Hindlimb muscle (tissue), 1 donor: ENCODE results near the gene ACTL8. TPM values are rescaled to one million over a fixed set of nuclear protein-coding genes. Genes with fewer than 3 reads are reported as not detected.

Experiments used
- polyA plus RNA-seq: library from polyadenylated mRNA; unstranded; fragments of 120-200 nt; gene quantifications from one replicate; pipeline ENCODE4 v1.2.1, GENCODE V29; 2013; ENCODE audit not compliant: insufficient read length

Gene ACTL8
- polyA plus RNA-seq, 1 donor, result not detected

Other genes with a start within 250 kb of the ACTL8 start
- 29.4 TPM for gene ARHGEF10L, start 215.6 kb upstream of the ACTL8 start, polyA plus RNA-seq